ENCODE measurements around the gene TNFRSF18. TPM values are rescaled to one million over a fixed set of nuclear protein-coding genes. Genes with fewer than 3 reads are reported as not detected.

Gene TNFRSF18
- total RNA-seq, 4 donors from 2014 or later, result 19.8 to 36.8 (median 25.8) TPM

DNA sequence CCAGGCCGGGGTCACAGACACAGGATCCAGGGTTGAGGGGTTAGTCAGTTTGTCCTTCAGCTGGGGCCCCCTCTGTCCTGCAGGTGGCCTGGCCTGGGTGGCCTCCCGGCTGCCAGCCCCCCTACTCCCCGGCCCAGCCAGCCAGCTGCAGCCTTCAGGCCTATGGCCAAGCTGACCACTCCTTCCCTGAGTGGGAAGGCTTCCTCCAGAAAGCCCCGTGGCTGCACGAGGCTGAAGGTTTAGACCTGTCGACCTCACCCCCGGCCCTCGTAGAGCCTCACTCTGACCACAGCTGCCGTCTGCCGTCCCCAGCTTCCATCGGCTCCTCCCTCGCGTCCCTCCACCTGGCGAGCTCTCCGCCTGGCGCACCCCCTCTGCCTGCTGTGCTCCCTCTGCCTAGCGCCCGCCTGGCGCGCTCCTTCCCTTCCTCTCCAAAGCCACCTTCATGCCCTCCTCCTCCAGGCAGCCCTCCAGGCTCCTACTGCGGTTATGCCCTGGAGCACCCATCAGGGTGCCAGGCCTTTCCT is 23.1 kb downstream of the TNFRSF18 start:
- intact Hi-C loops (cut with DNase I; ENCODE audit: low total_unique reads), result no loop called here
- WGBS, 2 donors, result 75 to 77% methylated on average over 20 to 21 of the region's 21 CpGs
- no peak for DNase-seq (ENCODE audit: low spot score in 2 of 2)
- no peak overlapping the region for H3K4me3 ChIP-seq (ENCODE audit: low read depth, poor library complexity, severe bottlenecking)
- TF ChIP-seq, protein P1, sequence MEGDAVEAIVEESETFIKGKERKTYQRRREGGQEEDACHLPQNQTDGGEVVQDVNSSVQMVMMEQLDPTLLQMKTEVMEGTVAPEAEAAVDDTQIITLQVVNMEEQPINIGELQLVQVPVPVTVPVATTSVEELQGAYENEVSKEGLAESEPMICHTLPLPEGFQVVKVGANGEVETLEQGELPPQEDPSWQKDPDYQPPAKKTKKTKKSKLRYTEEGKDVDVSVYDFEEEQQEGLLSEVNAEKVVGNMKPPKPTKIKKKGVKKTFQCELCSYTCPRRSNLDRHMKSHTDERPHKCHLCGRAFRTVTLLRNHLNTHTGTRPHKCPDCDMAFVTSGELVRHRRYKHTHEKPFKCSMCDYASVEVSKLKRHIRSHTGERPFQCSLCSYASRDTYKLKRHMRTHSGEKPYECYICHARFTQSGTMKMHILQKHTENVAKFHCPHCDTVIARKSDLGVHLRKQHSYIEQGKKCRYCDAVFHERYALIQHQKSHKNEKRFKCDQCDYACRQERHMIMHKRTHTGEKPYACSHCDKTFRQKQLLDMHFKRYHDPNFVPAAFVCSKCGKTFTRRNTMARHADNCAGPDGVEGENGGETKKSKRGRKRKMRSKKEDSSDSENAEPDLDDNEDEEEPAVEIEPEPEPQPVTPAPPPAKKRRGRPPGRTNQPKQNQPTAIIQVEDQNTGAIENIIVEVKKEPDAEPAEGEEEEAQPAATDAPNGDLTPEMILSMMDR (IDR thresholded peaks at IDR 0.05), result no peak
- no peak for TF ChIP-seq POLR2A (IDR thresholded peaks at IDR 0.05)

DNA sequence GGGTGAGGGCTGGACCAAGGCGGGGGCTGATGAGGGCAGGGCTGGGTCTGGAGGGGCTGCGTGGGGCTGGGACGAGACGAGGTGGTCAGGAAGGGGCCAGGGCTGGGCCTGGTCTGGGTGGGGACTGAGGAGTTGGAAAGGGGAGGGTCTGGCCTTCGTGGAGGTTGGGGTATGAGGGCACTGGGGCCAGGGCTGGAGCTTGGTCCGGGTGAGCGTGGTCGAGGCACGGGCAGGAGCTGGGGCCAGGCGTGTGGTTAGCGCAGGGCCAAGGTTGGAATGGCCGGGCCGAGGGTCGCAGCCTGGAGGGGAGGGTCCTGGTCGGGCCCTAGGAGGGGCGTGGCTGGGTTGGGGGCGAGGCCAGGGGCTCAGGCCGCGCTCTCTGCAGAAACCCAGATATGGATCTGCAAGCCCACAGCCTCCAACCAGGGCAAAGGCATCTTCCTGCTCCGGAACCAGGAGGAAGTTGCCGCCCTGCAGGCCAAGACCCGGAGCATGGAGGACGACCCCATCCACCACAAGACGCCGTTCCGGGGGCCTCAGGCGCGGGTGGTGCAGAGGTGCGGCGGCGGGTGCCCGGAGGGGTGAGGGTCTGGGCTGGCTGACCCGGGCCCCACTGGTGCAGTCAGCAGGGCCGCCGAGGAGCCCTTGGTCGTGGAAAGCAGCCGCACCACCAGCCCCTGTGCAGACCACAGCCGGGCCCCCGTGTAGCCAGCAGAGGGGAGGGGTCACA is 23.7 kb downstream of the TNFRSF18 start:
- 66 to 73% methylated on average over 22 to 26 of the region's 39 CpGs for WGBS, 2 donors
- DNase-seq (ENCODE audit: low spot score in 2 of 2), result no peak

DNA sequence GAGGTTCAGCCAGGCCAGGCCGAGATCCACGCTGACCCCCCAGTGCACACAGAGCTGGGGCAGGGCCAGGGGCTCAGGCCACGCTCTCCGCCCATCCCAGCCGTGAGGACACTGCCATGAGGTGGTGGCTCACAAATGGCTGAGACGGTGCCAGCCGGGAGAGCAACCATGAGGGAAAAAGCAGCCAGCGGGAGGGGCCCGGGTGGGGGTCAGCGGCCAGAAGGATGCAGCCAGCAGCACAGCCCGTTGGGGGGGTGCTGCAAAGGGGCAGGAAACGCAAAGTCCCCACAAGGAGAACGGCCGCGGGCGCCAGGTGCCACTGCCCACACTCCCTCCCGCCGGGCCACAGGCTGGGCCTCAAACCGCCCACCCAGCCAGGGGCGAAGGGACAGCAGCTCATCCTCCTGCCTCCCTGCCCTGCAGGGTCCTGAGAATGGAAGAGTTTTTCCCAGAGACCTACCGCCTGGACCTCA is 24.4 kb downstream of the TNFRSF18 start:
- DNase-seq (ENCODE audit: low spot score in 2 of 2), result no peak
- TF ChIP-seq, protein P1 (IDR thresholded peaks at IDR 0.05), result no peak
- no peak for TF ChIP-seq POLR2A (IDR thresholded peaks at IDR 0.05)
- intact Hi-C loops (cut with DNase I; ENCODE audit: low total_unique reads), result no loop called here
- WGBS, 2 donors, result 77 to 82% methylated on average over 20 to 21 of the region's 21 CpGs
- H3K4me3 ChIP-seq (ENCODE audit: low read depth, poor library complexity, severe bottlenecking), result no peak overlapping the region

More for the DNA sequence above, 23.7 kb downstream of the TNFRSF18 start:
- TF ChIP-seq POLR2A (IDR thresholded peaks at IDR 0.05), result no peak
- TF ChIP-seq, protein P1 (IDR thresholded peaks at IDR 0.05), result no peak
- no peak overlapping the region for H3K4me3 ChIP-seq (ENCODE audit: low read depth, poor library complexity, severe bottlenecking)
- intact Hi-C loops (cut with DNase I; ENCODE audit: low total_unique reads), result no loop called here

DNA sequence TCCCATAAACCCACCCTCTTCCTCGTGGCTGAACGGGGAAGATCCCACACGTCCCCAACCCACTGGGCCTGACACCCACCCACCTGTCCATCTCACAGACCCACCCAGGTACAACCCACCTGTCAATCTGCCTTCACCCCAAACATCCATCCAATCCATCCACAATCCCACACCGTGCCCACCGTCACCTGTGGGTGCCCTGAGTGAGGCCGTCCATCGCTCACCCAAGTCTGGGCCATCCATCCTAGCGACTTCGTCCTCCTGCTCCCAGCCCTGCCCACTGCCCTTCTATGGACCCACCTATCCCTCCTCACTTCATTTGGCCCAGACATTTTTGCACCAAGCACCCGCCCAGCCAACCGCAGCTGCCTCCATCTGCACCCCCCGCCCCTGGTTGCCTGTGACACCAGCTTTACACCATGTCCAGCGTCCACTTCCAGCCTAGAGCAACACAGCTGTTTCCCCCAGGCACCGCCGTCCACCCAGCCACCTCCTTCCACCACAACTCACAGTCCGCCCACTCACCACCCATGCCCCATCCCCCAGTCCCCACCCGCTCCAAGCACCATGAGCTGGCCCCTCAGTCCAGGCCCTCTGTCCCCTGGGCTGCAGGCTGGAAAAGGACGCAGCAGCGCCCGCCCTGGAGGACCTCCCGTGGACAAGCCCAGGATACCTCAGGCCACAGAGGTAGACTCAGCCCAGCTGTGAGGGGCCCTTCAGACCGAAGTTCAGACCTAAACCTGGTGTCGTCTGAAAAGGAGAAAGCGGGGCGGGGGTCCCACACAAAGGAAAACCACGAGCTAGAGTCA is 25.1 kb downstream of the TNFRSF18 start:
- WGBS, 2 donors, result 89 to 90% methylated on average over 26 of the region's 26 CpGs
- DNase-seq (ENCODE audit: low spot score in 2 of 2), result no peak
- no peak for TF ChIP-seq POLR2A (IDR thresholded peaks at IDR 0.05)
- TF ChIP-seq, protein P1 (IDR thresholded peaks at IDR 0.05), result no peak
- intact Hi-C loops (cut with DNase I; ENCODE audit: low total_unique reads), result no loop called here
- H3K4me3 ChIP-seq (ENCODE audit: low read depth, poor library complexity, severe bottlenecking), result no peak overlapping the region

DNA sequence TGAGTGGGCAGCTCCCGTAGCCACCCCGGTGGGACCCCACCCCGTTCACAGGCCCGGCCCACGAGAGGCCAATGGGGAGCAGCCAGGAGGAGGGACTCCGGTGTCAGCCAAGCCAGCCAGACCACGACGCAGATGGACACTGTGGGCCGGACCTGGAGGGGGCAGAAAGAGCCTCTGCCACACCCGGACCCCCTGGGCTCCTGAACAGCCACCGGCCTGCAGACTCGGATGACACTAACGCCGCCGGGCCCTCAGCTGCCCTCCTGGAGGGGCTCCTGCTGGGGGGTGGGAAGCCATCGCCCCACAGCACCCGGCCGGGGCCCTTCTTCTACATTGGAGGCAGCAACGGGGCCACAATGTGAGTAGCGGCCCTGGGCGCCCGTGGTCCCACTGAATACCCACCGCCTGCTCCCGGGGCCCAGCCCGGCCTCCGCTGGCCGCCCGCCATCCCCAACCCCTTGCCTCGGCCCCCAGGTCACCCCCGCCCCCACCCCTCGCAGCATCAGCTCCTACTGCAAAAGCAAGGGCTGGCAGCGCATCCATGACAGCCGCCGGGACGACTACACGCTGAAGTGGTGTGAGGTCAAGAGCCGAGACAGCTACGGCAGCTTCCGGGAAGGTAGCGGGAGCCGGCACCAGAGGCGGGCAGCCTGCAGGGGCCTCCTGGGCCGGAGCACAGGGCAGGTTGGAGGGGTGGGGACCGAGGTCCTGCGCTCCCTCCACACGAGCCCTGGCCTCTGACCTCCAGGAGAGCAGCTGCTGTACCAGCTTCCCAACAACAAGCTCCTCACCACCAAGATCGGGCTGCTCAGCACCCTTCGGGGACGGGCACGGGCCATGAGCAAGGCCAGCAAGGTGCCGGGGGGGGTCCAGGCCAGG is 26.2 kb downstream of the TNFRSF18 start:
- no peak overlapping the region for H3K4me3 ChIP-seq (ENCODE audit: low read depth, poor library complexity, severe bottlenecking)
- TF ChIP-seq, protein P1 (IDR thresholded peaks at IDR 0.05), result no peak
- TF ChIP-seq POLR2A (IDR thresholded peaks at IDR 0.05), result no peak
- intact Hi-C loops (cut with DNase I; ENCODE audit: low total_unique reads), result no loop called here
- WGBS, 2 donors, result 74 to 84% methylated on average over 25 to 30 of the region's 51 CpGs
- DNase-seq (ENCODE audit: low spot score in 2 of 2), result no peak
